Vagina (tissue), 2 donors: ENCODE measurements around the gene EPN2. TPM values are rescaled to one million over a fixed set of nuclear protein-coding genes. Genes with fewer than 3 reads are reported as not detected.

Source experiments
- DNase-seq, 2 donors: peaks; one replicate each; pipeline ENCODE4 v3.0.0-alpha.2; 2017; ENCODE audit errors: extremely low spot score in 2 of 2
- H3K27ac ChIP-seq: fragments of 200-600 bp; sonication (generic); one replicate; pipeline ENCODE4 v1.5.1; 2019
- H3K27me3 ChIP-seq: fragments of 200-600 bp; sonication (generic); one replicate; pipeline ENCODE4 v1.5.1; 2019
- H3K36me3 ChIP-seq, 2 donors: fragments of 200-600 bp; sonication (generic); one replicate each; pipeline ENCODE4 v1.5.1; 2017 to 2019
- H3K4me1 ChIP-seq: fragments of 200-600 bp; sonication (generic); one replicate; pipeline ENCODE4 v1.5.1; 2019
- H3K4me3 ChIP-seq, 2 donors: fragments of 200-600 bp; sonication (generic); 1 replicate in 1 of 2; 2 replicates in 1 of 2; pipeline ENCODE4 v1.5.1; 2016 to 2019
- H3K9me3 ChIP-seq: fragments of 200-600 bp; sonication (generic); one replicate; pipeline ENCODE4 v1.5.1; 2019
- CTCF ChIP-seq, 3 experiments: fragments of 450-650 bp in 2 of 3; fragments of 200-600 bp in 1 of 3; sonication (generic) in 1 of 3; IDR thresholded peaks; one replicate each; pipeline ENCODE4 v1.5.1; 2017 to 2019; ENCODE audit warnings: antibody characterized with exemption in 3 of 3, mild to moderate bottlenecking in 2 of 3, moderate library complexity in 2 of 3
- POLR2A ChIP-seq, 2 donors: fragments of 450-650 bp; IDR thresholded peaks; one replicate each; pipeline ENCODE4 v1.6.1; 2017; ENCODE audit warnings: antibody characterized with exemption in 2 of 2, mild to moderate bottlenecking in 2 of 2, moderate library complexity in 2 of 2
- POLR2AphosphoS5 ChIP-seq, 2 donors: sonication (generic); formaldehyde crosslinking; IDR thresholded peaks; one replicate each; pipeline ENCODE4 v1.9.0; 2017; ENCODE audit warnings: antibody characterized with exemption in 2 of 2, mild to moderate bottlenecking in 2 of 2, low read depth in 1 of 2; ENCODE audit not compliant: insufficient read depth in 1 of 2
- intact Hi-C: fragments of 100-400 bp; cut with DNase I; formaldehyde crosslinking; loops from one replicate; pipeline ENCODE4 v1.15.1; 2023
- total RNA-seq: library from RNA; depleted of rRNA; stranded (reverse); fragments of >200 nt; gene quantifications from one replicate; pipeline ENCODE4 v1.2.3, GENCODE V29; 2016

EPN2 gene
- total RNA-seq, 1 donor from 2014 or later, result 65.6 TPM

GRCh38 chr17:19291646-19292376, 54.6 kb downstream of the EPN2 start:
- intact Hi-C loops, result no loop called here
- no peak for DNase-seq
- no peaks in the 10 kb centered on the region for H3K36me3 ChIP-seq
- no peak overlapping the region for H3K4me3 ChIP-seq
- no peaks in the 10 kb centered on the region for H3K27me3 ChIP-seq
- H3K9me3 ChIP-seq, result no peaks in the 10 kb centered on the region
- peaks cover 68% of the 10 kb centered on the region for H3K4me1 ChIP-seq
- TF ChIP-seq POLR2AphosphoS5 (IDR thresholded peaks at IDR 0.05; ENCODE audit: insufficient read depth in 1 of 2, low read depth in 1 of 2), result no peak
- TF ChIP-seq POLR2A (IDR thresholded peaks at IDR 0.05), result no peak
- no peak for TF ChIP-seq CTCF (IDR thresholded peaks at IDR 0.05)
- H3K27ac ChIP-seq, result peak overlapping the region; percentile 50

DNA sequence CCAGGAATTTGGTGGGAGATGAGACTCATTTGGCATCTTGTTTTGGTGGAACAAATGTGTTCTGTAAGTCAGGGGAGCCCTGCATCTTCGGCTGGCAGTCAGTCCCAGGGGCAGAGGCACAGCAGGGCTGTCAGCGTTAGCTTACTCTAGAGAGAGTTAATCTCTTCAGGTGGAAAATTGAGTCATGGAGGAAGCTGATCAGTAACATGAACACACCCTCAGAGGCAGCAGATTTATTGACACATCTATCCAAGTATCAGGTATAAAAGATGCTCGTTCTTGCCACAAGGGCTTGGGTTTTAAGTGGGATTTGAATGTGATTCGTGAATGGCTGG, 55.2 kb downstream of the EPN2 start:
- H3K27me3 ChIP-seq, result no peaks in the 10 kb centered on the region
- peak overlapping the region; percentile 50 for H3K27ac ChIP-seq
- TF ChIP-seq CTCF (IDR thresholded peaks at IDR 0.05) (no peak), POLR2A (IDR thresholded peaks at IDR 0.05) (no peak), POLR2AphosphoS5 (IDR thresholded peaks at IDR 0.05; ENCODE audit: insufficient read depth in 1 of 2, low read depth in 1 of 2) (no peak)
- no peaks in the 10 kb centered on the region for H3K36me3 ChIP-seq
- no peak overlapping the region for H3K4me3 ChIP-seq
- no peak for DNase-seq
- intact Hi-C loops, result no loop called here
- no peaks in the 10 kb centered on the region for H3K9me3 ChIP-seq
- peaks cover 68% of the 10 kb centered on the region for H3K4me1 ChIP-seq

GRCh38 chr17:19294443-19294842, 57.3 kb downstream of the EPN2 start:
- TF ChIP-seq POLR2A (IDR thresholded peaks at IDR 0.05), result no peak
- no peak for TF ChIP-seq CTCF (IDR thresholded peaks at IDR 0.05)
- no peak for TF ChIP-seq POLR2AphosphoS5 (IDR thresholded peaks at IDR 0.05; ENCODE audit: insufficient read depth in 1 of 2, low read depth in 1 of 2)
- peaks cover 76% of the 10 kb centered on the region for H3K4me1 ChIP-seq
- peak overlapping the region; percentile 8 for H3K27ac ChIP-seq

GRCh38 chr17:19295473-19296135, 58.4 kb downstream of the EPN2 start:
- intact Hi-C loops, result no loop called here
- Histone ChIP-seq H3K4me1 (peaks cover 72% of the 10 kb centered on the region), H3K27ac (peak overlapping the region; percentile 8)

More at GRCh38 chr17:19294443-19294842, 57.3 kb downstream of the EPN2 start:
- intact Hi-C loops, result no loop called here
- Histone ChIP-seq H3K4me3 (no peak overlapping the region), H3K27me3 (no peaks in the 10 kb centered on the region), H3K36me3 (no peaks in the 10 kb centered on the region), H3K9me3 (no peaks in the 10 kb centered on the region)
- DNase-seq, result no peak

More at GRCh38 chr17:19295473-19296135, 58.4 kb downstream of the EPN2 start:
- no peak for DNase-seq
- no peaks in the 10 kb centered on the region for H3K9me3 ChIP-seq
- TF ChIP-seq POLR2A (IDR thresholded peaks at IDR 0.05) (no peak), POLR2AphosphoS5 (IDR thresholded peaks at IDR 0.05; ENCODE audit: insufficient read depth in 1 of 2, low read depth in 1 of 2) (no peak), CTCF (IDR thresholded peaks at IDR 0.05) (no peak)
- no peak overlapping the region for H3K4me3 ChIP-seq
- no peaks in the 10 kb centered on the region for H3K27me3 ChIP-seq
- H3K36me3 ChIP-seq, result no peaks in the 10 kb centered on the region
